CD8-positive, alpha-beta memory T cell (primary cell): ENCODE data around the gene HSF2BP. TPM values are rescaled to one million over a fixed set of nuclear protein-coding genes. Genes with fewer than 3 reads are reported as not detected.

Experiments used
- CTCF ChIA-PET: fragments of 350-600 bp; sonication (Branson Sonifier 250); formaldehyde crosslinking; loops from one replicate; lab custom pipeline; 2021; ENCODE audit warnings: antibody characterized with exemption; lab: Charles Lee
- POLR2A ChIA-PET: fragments of 350-600 bp; sonication (Branson Sonifier 250); formaldehyde crosslinking; loops from one replicate; lab custom pipeline; 2021; ENCODE audit warnings: antibody characterized with exemption; lab: Charles Lee
- DNase-seq, 5 donors: peaks; one replicate each; pipeline versions ENCODE4 v3.0.0 to v3.0.0-alpha.2; 2020 to 2022; ENCODE audit warnings: mixed read lengths in 1 of 5
- H3K27ac ChIP-seq: one replicate; pipeline ENCODE4 v1.7.0; 2013; ENCODE audit warnings: low read depth, mild to moderate bottlenecking, low read length, moderate library complexity
- H3K27me3 ChIP-seq: 2 replicates; pipeline ENCODE4 v1.7.0; 2013; ENCODE audit warnings: low read length, mild to moderate bottlenecking; ENCODE audit not compliant: insufficient read depth, poor library complexity, severe bottlenecking
- H3K36me3 ChIP-seq: 2 replicates; pipeline ENCODE4 v1.7.0; 2013; ENCODE audit warnings: mild to moderate bottlenecking, low read length, moderate library complexity; ENCODE audit not compliant: insufficient read depth
- H3K4me1 ChIP-seq: 2 replicates; pipeline ENCODE4 v1.7.0; 2013; ENCODE audit warnings: mild to moderate bottlenecking, low read length, moderate library complexity; ENCODE audit not compliant: insufficient read depth
- H3K4me3 ChIP-seq: 2 replicates; pipeline ENCODE4 v1.7.0; 2013; ENCODE audit warnings: mild to moderate bottlenecking, low read length
- H3K9me3 ChIP-seq: 2 replicates; pipeline ENCODE4 v1.7.0; 2013; ENCODE audit warnings: mild to moderate bottlenecking, low read length
- H3K27ac Mint-ChIP-seq, 8 donors: one replicate each; pipeline ENCODE4 v1.8.0; 2020 to 2021; ENCODE audit warnings: mixed read lengths in 8 of 8, mild to moderate bottlenecking in 6 of 8, inconsistent platforms in 3 of 8, moderate library complexity in 3 of 8
- H3K27me3 Mint-ChIP-seq, 2 donors: one replicate each; pipeline ENCODE4 v1.8.0; 2020 to 2021; ENCODE audit warnings: mixed read lengths in 2 of 2, mild to moderate bottlenecking in 1 of 2, moderate library complexity in 1 of 2
- H3K36me3 Mint-ChIP-seq, 3 donors: one replicate each; pipeline ENCODE4 v1.8.0; 2020 to 2021; ENCODE audit warnings: mixed read lengths in 3 of 3, inconsistent platforms in 1 of 3, mild to moderate bottlenecking in 1 of 3
- H3K4me1 Mint-ChIP-seq, 3 donors: one replicate each; pipeline ENCODE4 v1.8.0; 2020 to 2021; ENCODE audit warnings: mixed read lengths in 3 of 3, inconsistent platforms in 1 of 3, mild to moderate bottlenecking in 1 of 3
- H3K4me3 Mint-ChIP-seq, 7 donors: one replicate each; pipeline ENCODE4 v1.8.0; 2020 to 2021; ENCODE audit warnings: mixed read lengths in 7 of 7, mild to moderate bottlenecking in 6 of 7, moderate library complexity in 4 of 7, inconsistent platforms in 2 of 7
- H3K9me3 Mint-ChIP-seq, 5 donors: one replicate each; pipeline ENCODE4 v1.8.0; 2020 to 2022; ENCODE audit warnings: mixed read lengths in 5 of 5, mild to moderate bottlenecking in 3 of 5, moderate library complexity in 2 of 5, inconsistent platforms in 1 of 5
- polyA plus RNA-seq: library from polyadenylated mRNA; unstranded; fragments of 300-500 nt; fragmentation: Illumina TruSeq; gene quantifications from one replicate; pipeline ENCODE4 v1.2.3, GENCODE V29; 2021
- total RNA-seq, 2 experiments: library from RNA; stranded (reverse); gene quantifications; one replicate each; pipeline ENCODE4 v1.2.3, GENCODE V29; 2021

Gene HSF2BP
- total and polyA plus RNA-seq, 3 experiments from 2014 or later: 0.28 to 1.4 (median 0.53) TPM

GRCh38 chr21:43611598-43612369 is 47.5 kb downstream of the HSF2BP start:
- no peak overlapping the region for H3K4me3 ChIP-seq
- Mint-ChIP-seq H3K9me3 (no peaks in the 10 kb centered on the region), H3K27ac (peak overlapping the region in 1 of 8 donors; percentile 48), H3K4me1 (no peaks in the 10 kb centered on the region), H3K36me3 (no peaks in the 10 kb centered on the region), H3K4me3 (no peak overlapping the region), H3K27me3 (peaks cover 0 to 6% of the 10 kb centered on the region in 2 donors)
- no peak overlapping the region for H3K27ac ChIP-seq
- no peaks in the 10 kb centered on the region for H3K27me3 ChIP-seq
- no peak for DNase-seq
- no peaks in the 10 kb centered on the region for H3K9me3 ChIP-seq
- POLR2A ChIA-PET: no interaction called here
- no peaks in the 10 kb centered on the region for H3K4me1 ChIP-seq
- CTCF ChIA-PET: interaction anchor here (1.8 kb wide), 1 partner anchor 10 kb away, joined by 6 read pairs; no protein-coding TSS in a partner anchor
- H3K36me3 ChIP-seq: no peaks in the 10 kb centered on the region

- no peaks in the 10 kb centered on the region for H3K9me3 ChIP-seq
- no peak for DNase-seq
- H3K27ac ChIP-seq: no peak overlapping the region
- H3K4me1 ChIP-seq: no peaks in the 10 kb centered on the region
- H3K4me3 ChIP-seq: no peak overlapping the region
- no peaks in the 10 kb centered on the region for H3K36me3 ChIP-seq
- H3K27ac Mint-ChIP-seq: peak overlapping the region in 1 of 8 donors; percentile 61
- no peaks in the 10 kb centered on the region for H3K4me1 Mint-ChIP-seq
- ChIA-PET CTCF (no interaction called here), POLR2A (no interaction called here)
- peaks cover 0 to 6% of the 10 kb centered on the region in 2 donors for H3K27me3 Mint-ChIP-seq
- no peaks in the 10 kb centered on the region for H3K9me3 Mint-ChIP-seq
- no peaks in the 10 kb centered on the region for H3K36me3 Mint-ChIP-seq
- no peaks in the 10 kb centered on the region for H3K27me3 ChIP-seq
- H3K4me3 Mint-ChIP-seq: no peak overlapping the region
Measured at GRCh38 chr21:43609501-43610340, 49.6 kb downstream of the HSF2BP start.

GRCh38 chr21:43608664-43609063 is 50.6 kb downstream of the HSF2BP start:
- no peak overlapping the region for H3K27ac Mint-ChIP-seq
- no peaks in the 10 kb centered on the region for H3K36me3 ChIP-seq
- H3K9me3 ChIP-seq: no peaks in the 10 kb centered on the region
- H3K9me3 Mint-ChIP-seq: no peaks in the 10 kb centered on the region
- H3K4me3 ChIP-seq: no peak overlapping the region
- H3K27ac ChIP-seq: no peak overlapping the region
- no peaks in the 10 kb centered on the region for H3K4me1 Mint-ChIP-seq
- H3K4me1 ChIP-seq: no peaks in the 10 kb centered on the region
- H3K27me3 Mint-ChIP-seq: peaks cover 0 to 6% of the 10 kb centered on the region in 2 donors
- ChIA-PET CTCF (no interaction called here), POLR2A (no interaction called here)
- no peaks in the 10 kb centered on the region for H3K36me3 Mint-ChIP-seq
- H3K27me3 ChIP-seq: no peaks in the 10 kb centered on the region
- no peak overlapping the region for H3K4me3 Mint-ChIP-seq
- no peak for DNase-seq

GRCh38 chr21:43608225-43608624 is 51.1 kb downstream of the HSF2BP start:
- Mint-ChIP-seq H3K4me3 (no peak overlapping the region), H3K4me1 (no peaks in the 10 kb centered on the region), H3K9me3 (no peaks in the 10 kb centered on the region), H3K27me3 (peaks cover 0 to 6% of the 10 kb centered on the region in 2 donors), H3K36me3 (no peaks in the 10 kb centered on the region), H3K27ac (no peak overlapping the region)
- ChIA-PET CTCF (no interaction called here), POLR2A (no interaction called here)
- H3K27ac ChIP-seq: no peak overlapping the region
- H3K4me1 ChIP-seq: no peaks in the 10 kb centered on the region
- no peaks in the 10 kb centered on the region for H3K9me3 ChIP-seq
- no peaks in the 10 kb centered on the region for H3K36me3 ChIP-seq
- no peak overlapping the region for H3K4me3 ChIP-seq
- DNase-seq: no peak
- H3K27me3 ChIP-seq: no peaks in the 10 kb centered on the region

GRCh38 chr21:43605320-43606215 is 53.7 kb downstream of the HSF2BP start:
- no peak overlapping the region for H3K4me3 Mint-ChIP-seq
- CTCF ChIA-PET: no interaction called here
- POLR2A ChIA-PET: no interaction called here

GRCh38 chr21:43604505-43605204 is 54.6 kb downstream of the HSF2BP start:
- H3K4me1 ChIP-seq: no peaks in the 10 kb centered on the region
- no peak overlapping the region for H3K4me3 ChIP-seq
- POLR2A ChIA-PET: no interaction called here
- no peaks in the 10 kb centered on the region for H3K27me3 ChIP-seq
- Mint-ChIP-seq H3K27me3 (peaks cover 0 to 6% of the 10 kb centered on the region in 2 donors), H3K27ac (no peak overlapping the region), H3K36me3 (no peaks in the 10 kb centered on the region), H3K4me1 (peaks cover 5 to 13% (median 6%) of the 10 kb centered on the region in 3 donors), H3K9me3 (no peaks in the 10 kb centered on the region), H3K4me3 (no peak overlapping the region)
- H3K27ac ChIP-seq: no peak overlapping the region
- CTCF ChIA-PET: no interaction called here
- no peaks in the 10 kb centered on the region for H3K36me3 ChIP-seq
- DNase-seq: no peak
- H3K9me3 ChIP-seq: no peaks in the 10 kb centered on the region

More at GRCh38 chr21:43605320-43606215, 53.7 kb downstream of the HSF2BP start:
- no peaks in the 10 kb centered on the region for H3K36me3 Mint-ChIP-seq
- DNase-seq: no peak
- Histone ChIP-seq H3K27ac (no peak overlapping the region), H3K36me3 (no peaks in the 10 kb centered on the region), H3K4me3 (no peak overlapping the region), H3K9me3 (no peaks in the 10 kb centered on the region), H3K4me1 (no peaks in the 10 kb centered on the region), H3K27me3 (no peaks in the 10 kb centered on the region)
- H3K27me3 Mint-ChIP-seq: peaks cover 0 to 6% of the 10 kb centered on the region in 2 donors
- peaks cover 0 to 7% (median 0%) of the 10 kb centered on the region in 3 donors for H3K4me1 Mint-ChIP-seq
- no peaks in the 10 kb centered on the region for H3K9me3 Mint-ChIP-seq
- H3K27ac Mint-ChIP-seq: no peak overlapping the region

GRCh38 chr21:43603641-43604504 is 55.4 kb downstream of the HSF2BP start:
- H3K27me3 ChIP-seq: no peaks in the 10 kb centered on the region
- DNase-seq: no peak
- POLR2A ChIA-PET: no interaction called here
- Mint-ChIP-seq H3K9me3 (no peaks in the 10 kb centered on the region), H3K4me3 (no peak overlapping the region), H3K27me3 (peaks cover 0 to 3% of the 10 kb centered on the region in 2 donors), H3K36me3 (no peaks in the 10 kb centered on the region), H3K4me1 (peaks cover 5 to 13% (median 6%) of the 10 kb centered on the region in 3 donors), H3K27ac (no peak overlapping the region)
- H3K27ac ChIP-seq: no peak overlapping the region
- no peaks in the 10 kb centered on the region for H3K4me1 ChIP-seq
- no peaks in the 10 kb centered on the region for H3K36me3 ChIP-seq
- H3K9me3 ChIP-seq: no peaks in the 10 kb centered on the region
- no peak overlapping the region for H3K4me3 ChIP-seq
- CTCF ChIA-PET: no interaction called here
